ENCODE results near the gene APPL1.
"Not testable (repeated sequence)": the region's sequence is repeated elsewhere in the genome, so short reads cannot be mapped to it uniquely, and the experiment has no call there.

The APPL1 gene

GRCh38 chr3:57274845-57275244 is 47.3 kb downstream of the APPL1 start:
- FAIRE-seq, result no peak

GRCh38 chr3:57275393-57275792 is 47.9 kb downstream of the APPL1 start:
- FAIRE-seq, result no peak

GRCh38 chr3:57278237-57278636 is 50.7 kb downstream of the APPL1 start:
- no peak for FAIRE-seq

- FAIRE-seq, result no peak
These were observed 52.2 kb downstream of the APPL1 start for GRCh38 chr3:57279685-57280084.

GRCh38 chr3:57281715-57282114 is 54.2 kb downstream of the APPL1 start:
- no peak for FAIRE-seq

- no peak for FAIRE-seq
These were observed 55.8 kb downstream of the APPL1 start for GRCh38 chr3:57283334-57283733.

GRCh38 chr3:57287205-57287604 is 59.7 kb downstream of the APPL1 start:
- no peak for FAIRE-seq

GRCh38 chr3:57288403-57288802 is 60.9 kb downstream of the APPL1 start:
- FAIRE-seq, result no peak

GRCh38 chr3:57292159-57292896 is 64.8 kb downstream of the APPL1 start, which contains the start of gene ASB14:
TSS of gene ASB14 (minus strand) at chr3:57292685. CDS start at chr3:57292033, 652 bp downstream.
- FAIRE-seq, result no peak

GRCh38 chr3:57292897-57293526 is 65.5 kb downstream of the APPL1 start:
- no peak for FAIRE-seq

- FAIRE-seq, result no peak
These were observed 70.5 kb downstream of the APPL1 start for GRCh38 chr3:57298041-57298440.

- FAIRE-seq, result not testable (repeated sequence)
These were observed 76.0 kb downstream of the APPL1 start for GRCh38 chr3:57303520-57303919.

- no peak for FAIRE-seq
These were observed 82.3 kb downstream of the APPL1 start for GRCh38 chr3:57309769-57310360.

GRCh38 chr3:57314204-57314603 is 86.7 kb downstream of the APPL1 start:
- FAIRE-seq, result no peak

All from endometrium (tissue), 2 donors.